GM12892 (cell line): ENCODE data around the gene HAO2.

Experiments used
- POLR2A ChIP-seq: IDR thresholded peaks from 2 replicates; pipeline ENCODE4 v1.6.1; 2011; ENCODE audit warnings: low read depth, low read length, control low read depth
- POLR2AphosphoS5 ChIP-seq: IDR thresholded peaks from 2 replicates; pipeline ENCODE4 v1.6.1; 2011; ENCODE audit warnings: low read depth, low read length, control low read depth

DNA sequence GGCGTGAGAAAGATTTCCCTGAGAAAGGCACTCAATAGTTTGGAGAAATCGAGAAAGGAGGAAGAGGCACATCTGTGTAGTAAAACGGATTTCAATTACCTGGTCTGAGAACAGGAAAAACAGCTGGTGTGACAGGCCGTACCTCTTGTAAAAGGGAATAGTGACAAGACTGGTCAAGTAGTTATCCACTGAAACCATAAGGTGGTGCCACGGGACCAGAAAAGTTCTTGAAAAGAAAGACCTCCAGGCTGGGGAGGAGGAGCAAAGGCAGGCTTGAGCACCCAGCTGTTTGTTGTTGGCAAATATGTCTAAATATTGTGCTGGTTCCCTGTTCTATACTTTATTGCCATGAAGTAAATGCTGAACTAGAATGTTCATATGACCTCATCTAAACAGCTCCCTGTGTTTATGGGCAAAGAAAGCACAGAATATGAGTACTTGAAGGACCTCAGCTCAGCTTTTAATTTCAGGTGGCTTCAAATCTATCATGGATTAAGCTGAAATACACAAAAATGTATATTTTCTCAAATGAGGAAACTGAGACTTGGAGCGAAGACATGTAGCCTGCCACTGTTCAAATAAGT is 4.0 kb downstream of the HAO2 start:
- TF ChIP-seq POLR2A (no peak), POLR2AphosphoS5 (no peak)
